AG08395 (cell line): ENCODE data around the gene CD83.

ENCODE experiments used
- DNase-seq: peaks from one replicate; pipeline ENCODE4 v3.0.0; 2012; ENCODE audit warnings: mixed read lengths, low spot score

Gene CD83

GRCh38 chr6:14123386-14124111 is 6.0 kb downstream of the CD83 start:
- DNase-seq, result peak; percentile 14

- no peak for DNase-seq
These were observed 7.8 kb downstream of the CD83 start for GRCh38 chr6:14125346-14125745.

DNA sequence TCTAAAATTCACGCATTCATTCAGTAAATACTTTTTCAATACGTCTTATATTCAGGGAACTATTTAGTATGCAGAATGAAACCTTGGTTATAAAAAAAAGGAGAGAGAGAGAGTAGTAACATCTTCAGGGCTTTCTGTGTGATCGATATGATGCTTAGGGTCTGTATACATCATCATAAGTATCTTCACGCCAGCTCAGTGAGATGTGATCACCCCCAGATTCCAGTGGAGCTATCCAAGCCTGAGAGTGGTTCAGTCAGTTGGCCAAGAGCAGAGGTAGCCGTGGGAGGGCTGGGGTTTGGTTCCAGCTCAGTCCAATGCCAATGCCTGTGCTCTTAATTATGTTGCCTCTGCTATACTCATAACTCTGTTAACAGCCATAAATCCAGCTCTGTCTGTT is 8.6 kb downstream of the CD83 start:
- no peak for DNase-seq

GRCh38 chr6:14127611-14128010 is 10.0 kb downstream of the CD83 start:
- DNase-seq, result no peak

- DNase-seq, result no peak
These were observed 10.4 kb downstream of the CD83 start for GRCh38 chr6:14128012-14128411.

- no peak for DNase-seq
These were observed 11.2 kb downstream of the CD83 start for GRCh38 chr6:14128746-14129145.

GRCh38 chr6:14129575-14129974 is 12.0 kb downstream of the CD83 start:
- DNase-seq, result peak; percentile 68

- no peak for DNase-seq
These were observed 13.0 kb downstream of the CD83 start for GRCh38 chr6:14130435-14131075.

- DNase-seq, result no peak
These were observed 14.0 kb downstream of the CD83 start for GRCh38 chr6:14131579-14131978.

DNA sequence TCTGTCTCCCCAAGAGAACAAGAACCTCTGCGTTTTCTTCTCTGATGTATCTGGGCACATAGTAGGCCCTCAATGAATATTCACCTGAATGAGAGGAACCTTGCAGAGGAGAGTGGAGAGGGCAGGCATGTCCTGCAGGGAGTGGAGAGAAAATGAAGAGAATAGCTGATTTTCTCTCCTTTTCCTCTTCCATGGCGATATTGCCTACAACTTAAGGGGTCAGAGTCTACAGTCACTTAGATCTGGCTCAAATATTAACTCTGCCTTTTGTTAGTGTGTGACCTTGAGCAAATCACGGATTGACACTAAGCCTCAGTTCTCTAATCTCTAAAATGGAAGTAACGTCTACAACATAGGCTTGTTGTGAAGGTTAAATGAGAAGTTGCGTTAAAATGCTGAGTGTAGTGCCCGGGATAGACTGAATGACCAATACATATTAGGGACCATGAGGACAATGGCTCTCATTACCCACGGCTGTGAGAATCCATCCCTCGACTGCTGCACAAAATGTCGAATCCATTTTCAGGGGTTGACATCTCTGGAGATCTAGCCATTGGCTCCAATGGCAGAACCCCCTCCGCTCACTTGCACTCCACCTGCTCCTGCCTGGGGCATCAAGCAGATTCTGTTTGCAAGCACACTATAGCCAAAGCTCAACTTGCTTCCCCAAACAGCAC is 14.8 kb downstream of the CD83 start:
- no peak for DNase-seq

DNA sequence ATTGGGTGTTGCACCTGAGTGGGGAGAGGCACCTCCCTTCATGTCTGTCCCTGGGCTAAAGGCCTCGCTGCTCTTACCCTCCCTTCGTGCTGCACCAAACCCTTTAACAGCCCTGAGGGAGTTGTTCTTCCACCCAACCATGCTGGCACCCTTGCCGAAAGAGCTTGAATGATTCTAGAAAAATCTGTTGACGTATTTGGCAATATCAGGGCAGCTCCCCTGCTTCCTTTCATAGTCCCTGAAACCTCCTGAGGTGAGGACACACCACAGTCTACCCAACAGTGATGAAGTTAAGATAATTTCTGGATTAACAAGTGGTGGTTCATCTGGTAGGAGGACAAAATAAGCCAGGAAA is 15.3 kb downstream of the CD83 start:
- DNase-seq, result no peak

GRCh38 chr6:14134211-14134910 is 16.8 kb downstream of the CD83 start:
- DNase-seq, result no peak

- DNase-seq, result no peak
These were observed 18.4 kb downstream of the CD83 start for GRCh38 chr6:14135893-14136539.

DNA sequence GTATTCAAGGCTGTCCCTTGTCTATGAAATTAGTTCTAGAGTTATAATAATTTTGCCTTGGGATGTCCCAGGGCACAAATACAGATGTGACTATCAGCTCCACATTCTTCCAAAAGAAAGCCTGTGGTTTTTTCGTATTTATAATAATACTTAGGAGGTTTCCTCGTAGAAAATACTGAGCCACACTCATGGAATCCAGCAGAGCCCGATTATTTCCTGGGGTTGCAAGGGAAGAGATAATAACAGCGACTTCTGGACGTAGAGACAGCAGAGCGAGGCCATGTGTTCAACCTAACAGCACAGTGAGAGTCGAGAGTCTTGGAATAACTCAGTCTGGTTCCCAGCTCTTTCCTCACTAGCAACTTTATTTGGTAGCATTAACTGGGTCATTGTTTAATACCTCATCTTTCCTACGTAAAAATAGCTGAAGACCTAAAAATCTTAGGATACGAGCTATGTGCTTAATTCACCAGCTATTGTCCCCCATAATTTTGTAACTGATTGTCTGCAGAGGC is 21.2 kb downstream of the CD83 start:
- DNase-seq, result no peak

GRCh38 chr6:14141351-14142062 is 23.9 kb downstream of the CD83 start:
- DNase-seq, result no peak

DNA sequence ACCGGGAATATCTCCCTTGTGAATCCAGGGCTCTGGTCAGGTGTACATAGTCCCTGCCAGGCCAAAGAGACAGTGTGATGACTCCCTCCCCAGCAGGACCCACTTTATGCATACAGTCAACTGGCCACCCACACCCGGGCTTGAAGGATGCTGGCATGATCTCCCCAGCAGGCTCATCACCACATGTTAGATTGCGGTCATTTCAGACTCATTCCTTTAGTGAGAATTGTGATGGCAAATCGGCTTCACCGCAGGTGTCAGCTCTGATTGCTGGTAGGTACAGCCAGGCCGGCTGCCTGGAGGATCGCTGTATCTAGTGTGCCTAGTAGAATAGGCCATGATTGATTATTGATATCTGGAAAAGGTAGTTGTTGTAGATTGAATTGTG is 24.5 kb downstream of the CD83 start:
- DNase-seq, result no peak

DNA sequence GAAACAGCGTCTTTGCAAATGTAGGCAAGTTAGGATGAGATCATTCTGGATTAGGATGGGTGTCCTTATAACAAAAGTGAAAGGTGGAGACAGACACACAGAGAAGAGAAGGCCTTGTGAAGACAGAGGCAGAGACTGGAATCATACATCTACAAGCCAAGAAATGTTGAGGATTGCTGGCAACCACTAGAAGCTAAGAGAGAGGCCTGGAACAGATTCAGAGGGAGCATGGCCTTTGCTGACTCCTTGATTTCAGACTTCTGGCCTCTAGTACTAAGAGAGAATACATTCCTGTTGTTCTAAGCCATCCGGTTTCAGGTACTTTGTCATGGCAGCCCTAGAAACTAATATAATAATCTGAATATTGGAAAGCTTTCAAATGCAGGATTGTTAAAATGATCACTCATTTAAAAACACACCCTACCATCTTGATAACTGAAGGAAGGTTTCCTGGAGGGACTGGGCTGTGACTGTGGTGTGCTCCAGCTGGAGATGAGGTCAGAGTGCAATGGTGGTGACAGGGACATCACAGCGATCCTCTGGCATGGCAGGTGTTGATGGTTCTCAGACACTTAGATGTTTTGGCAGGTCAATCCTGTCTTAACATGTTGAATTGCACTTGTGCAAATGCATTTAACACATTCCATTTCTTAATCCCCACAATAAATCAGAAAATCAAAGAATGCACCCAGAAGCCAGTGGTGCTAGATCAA is 25.1 kb downstream of the CD83 start:
- DNase-seq, result no peak

DNA sequence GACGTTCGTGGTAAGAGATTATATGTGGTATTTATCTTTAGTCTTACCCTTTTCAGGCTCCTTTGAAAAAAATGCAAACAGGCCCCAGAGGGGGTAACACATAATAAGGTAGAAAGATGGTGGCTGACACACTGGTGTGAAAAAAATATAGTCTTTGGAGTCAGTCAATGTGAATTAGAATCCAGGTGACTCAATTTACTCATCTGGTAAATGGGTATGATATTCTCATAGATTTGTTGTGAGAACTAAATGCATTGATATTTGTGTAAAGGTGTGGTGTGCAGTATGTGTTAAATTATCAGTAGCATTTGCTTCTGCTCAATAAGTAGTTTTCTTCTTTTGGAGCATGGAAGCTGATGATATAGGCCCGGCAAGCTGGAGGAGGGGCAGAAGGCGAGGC is 25.7 kb downstream of the CD83 start:
- DNase-seq, result no peak

GRCh38 chr6:14144678-14145113 is 27.1 kb downstream of the CD83 start:
- peak; percentile 87 for DNase-seq

GRCh38 chr6:14146506-14147096 is 29.0 kb downstream of the CD83 start:
- DNase-seq, result no peak
